Activated CD4-positive, alpha-beta T cell treated with anti-CD3 and anti-CD28 coated beads, Interleukin-2, amount 50 U/mL, for 1 hour (primary cell): Measurements from ENCODE around the gene PWP1.
"Not testable (repeated sequence)": the region's sequence is repeated elsewhere in the genome, so short reads cannot be mapped to it uniquely, and the experiment has no call there.

Experiments
- DNase-seq: peaks from one replicate; pipeline ENCODE4 v3.0.0-alpha.2; 2020

Gene PWP1

DNA sequence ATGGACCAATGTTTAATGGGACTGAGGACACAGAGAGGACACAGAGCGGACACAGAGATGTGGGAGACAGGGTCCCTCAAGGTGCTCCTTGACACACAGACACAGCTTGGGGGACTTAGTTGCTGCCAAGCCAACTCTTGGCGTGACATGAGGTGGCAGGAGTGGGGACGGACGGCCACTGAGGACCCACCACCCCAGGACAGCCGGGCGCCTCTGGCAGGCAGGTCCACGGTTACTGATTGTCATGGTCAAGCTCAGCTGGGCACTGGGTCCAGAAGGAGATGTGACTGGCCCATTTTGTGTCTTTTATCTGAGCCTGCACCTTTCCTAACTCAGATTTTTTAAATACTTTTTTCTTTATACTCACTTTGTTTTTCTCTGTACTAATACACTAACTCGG, 15.7 kb upstream of the PWP1 start:
- DNase-seq = no peak

DNA sequence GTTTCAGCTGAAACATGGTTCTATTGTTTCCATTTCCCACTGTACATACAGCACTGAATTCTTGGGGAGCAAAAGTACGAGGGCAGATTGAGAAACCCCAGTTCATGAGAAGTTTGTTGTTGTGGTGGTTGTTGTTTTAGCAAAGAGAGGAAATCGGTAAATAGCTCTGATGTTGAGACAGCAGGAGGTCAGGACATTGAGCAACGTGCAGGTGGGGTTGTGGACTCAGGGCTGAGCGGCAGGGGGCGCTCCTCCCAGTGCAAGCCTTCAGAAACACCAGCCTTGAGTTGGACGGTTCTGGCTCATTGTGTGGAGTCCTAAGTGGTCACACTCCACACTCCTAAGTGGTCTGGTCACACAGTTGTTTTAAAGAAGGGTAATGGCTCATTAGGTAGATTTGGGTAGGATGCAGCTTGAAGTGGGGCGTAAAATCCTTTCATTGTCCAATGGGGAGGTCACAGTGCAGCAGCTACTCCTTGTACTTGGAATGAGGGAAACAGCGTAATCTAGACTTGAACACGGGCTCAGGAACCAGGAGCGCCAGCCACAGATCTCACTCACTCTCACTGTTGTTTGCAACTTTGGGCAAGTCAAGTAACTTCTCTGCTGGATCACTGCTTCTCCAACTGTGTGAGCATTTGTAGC, 14.5 kb upstream of the PWP1 start:
- peak; percentile 10 for DNase-seq

DNA sequence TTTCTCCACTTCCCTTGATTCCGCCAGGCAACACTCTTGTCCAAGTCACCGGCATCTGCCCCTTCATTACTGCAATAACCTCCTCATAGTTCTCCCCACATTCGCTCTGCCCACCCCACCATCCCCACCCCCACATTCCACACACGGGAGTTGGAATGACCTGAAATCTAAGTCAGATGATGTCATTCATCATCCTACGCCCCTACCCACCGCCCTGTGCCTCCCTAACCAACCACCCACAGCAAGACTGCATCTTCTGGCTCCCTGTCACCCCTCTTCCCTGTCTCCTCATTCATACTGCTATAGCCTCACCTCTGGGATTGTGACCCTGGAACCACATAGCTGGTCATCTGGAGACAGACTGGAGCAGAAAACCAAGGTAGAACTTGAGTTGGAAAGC, 7.9 kb upstream of the PWP1 start:
- DNase-seq = no peak

GRCh38 chr12:107679336-107679735, 6.3 kb upstream of the PWP1 start:
- DNase-seq = no peak

- no peak for DNase-seq
These were observed 4.2 kb upstream of the PWP1 start for GRCh38 chr12:107681455-107681835.

GRCh38 chr12:107681836-107682820, 3.5 kb upstream of the PWP1 start:
- DNase-seq = no peak

DNA sequence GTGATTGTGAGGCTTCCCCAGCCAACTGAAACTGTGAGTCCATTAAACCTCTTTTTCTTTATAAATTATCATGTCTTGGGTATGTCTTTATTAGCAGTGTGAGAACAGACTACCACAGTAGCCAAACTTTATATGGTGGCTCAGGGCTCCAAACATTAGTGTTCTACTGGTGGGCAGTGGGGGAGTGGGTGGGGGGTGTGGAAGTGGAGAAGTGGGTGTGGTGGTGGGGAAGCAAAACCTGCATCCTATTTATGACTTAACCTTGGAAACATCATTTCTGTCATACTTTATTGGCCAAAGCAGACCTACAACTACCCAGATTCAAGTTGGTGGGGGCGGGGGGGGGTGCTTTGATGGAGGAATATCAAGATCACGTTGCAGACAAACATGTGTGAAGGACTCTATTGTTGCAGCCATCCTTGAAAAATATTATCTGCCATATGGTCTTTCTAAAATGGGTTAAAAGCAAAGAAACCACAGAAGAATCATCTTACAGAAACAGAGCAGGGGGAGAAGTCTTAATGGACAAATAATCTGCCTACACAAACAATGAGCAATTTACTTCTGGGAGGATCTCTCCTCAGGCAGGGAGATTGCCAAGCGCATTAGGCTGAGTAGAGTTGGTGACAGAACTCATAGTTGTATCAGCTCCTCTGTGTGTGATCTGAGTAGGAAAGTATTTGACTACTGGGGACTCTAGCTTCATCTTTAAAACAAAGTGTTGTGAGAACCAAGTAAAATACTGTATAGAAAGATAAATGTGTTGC, 1.4 kb upstream of the PWP1 start:
- DNase-seq = no peak

GRCh38 chr12:107684990-107685359, 624 bp upstream of the PWP1 start:
- DNase-seq = peak; percentile 7

- DNase-seq = not testable (repeated sequence)
These were observed 10.2 kb downstream of the PWP1 start for GRCh38 chr12:107695772-107696171.

DNA sequence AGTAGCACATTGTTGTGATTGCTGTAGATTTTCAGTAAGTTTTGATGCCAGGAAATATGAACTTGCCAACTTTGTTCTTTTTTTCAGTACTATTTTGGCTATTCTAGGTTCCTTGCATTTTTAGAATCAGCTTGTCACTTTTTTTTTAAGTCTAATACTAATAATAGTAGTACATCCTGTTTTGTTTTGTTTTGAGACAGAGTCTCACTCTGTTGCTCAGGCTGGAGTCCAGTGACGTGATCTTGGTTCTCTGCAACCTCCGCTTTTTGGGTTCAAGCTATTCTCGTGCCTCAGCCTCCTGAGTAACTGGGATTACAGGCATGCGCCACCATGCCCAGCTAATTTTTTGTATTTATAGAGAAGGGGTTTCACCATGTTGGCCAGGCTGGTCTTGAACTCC, 16.5 kb downstream of the PWP1 start:
- DNase-seq = no peak

GRCh38 chr12:107704041-107704440, 18.4 kb downstream of the PWP1 start:
- DNase-seq = no peak

GRCh38 chr12:107705522-107705921, 19.9 kb downstream of the PWP1 start:
- not testable (repeated sequence) for DNase-seq

GRCh38 chr12:107715780-107716179, 30.2 kb downstream of the PWP1 start:
- DNase-seq = no peak

DNA sequence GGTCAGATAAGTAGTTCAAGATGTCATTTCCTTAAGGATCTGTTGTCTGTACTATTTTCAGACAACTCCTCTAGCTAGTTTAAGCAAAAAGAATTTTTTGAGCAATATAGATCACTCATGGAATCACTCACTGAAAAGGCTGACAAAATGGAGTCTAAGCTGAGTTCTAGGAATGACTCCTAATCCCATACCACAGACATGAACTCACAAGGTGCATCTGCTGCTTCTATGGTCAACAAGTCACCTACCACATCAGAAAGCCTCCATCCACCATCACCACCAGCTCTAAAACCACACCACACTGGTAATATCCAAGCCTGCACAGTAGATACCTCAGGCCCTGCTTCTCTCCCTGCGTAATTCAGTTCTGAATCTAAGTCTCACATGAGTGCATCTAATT, 33.0 kb downstream of the PWP1 start:
- DNase-seq = no peak

- DNase-seq = not testable (repeated sequence)
These were observed 41.7 kb downstream of the PWP1 start for GRCh38 chr12:107727327-107727726.

- DNase-seq = not testable (repeated sequence)
These were observed 42.1 kb downstream of the PWP1 start for GRCh38 chr12:107727742-107728141.

DNA sequence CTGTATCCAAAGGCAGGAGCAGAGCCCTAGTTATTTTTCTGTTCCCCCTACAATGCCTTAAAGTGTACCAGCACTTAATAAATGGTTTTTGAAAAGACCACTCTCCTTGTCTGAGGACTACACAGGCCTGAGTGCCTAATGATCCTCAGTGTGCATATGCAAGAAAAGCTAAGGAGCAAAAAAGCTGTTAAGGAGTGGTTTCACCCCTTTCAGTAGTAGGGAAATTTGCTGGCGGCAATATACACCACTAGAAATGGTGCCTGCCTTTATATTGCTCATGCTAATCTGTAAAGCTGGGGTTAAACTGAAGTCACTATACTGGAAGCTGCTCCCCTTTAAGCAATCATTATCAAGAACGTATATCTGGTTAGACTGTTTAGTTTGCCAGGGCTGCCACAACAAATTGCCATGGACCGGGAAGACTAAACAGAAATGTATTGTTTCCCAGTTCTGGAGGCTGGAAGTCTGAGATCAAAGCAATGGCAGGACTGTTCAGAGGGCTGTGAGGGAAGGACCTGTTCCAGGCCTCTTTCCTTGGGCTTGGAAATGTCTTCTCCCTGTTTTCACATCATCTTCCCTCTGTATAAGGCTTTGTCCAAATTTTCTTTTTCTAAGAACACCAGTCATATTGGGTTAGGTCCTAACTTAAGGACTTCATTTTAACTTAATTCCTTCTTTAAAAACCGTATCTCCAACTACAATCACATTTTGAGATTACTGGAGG, 45.2 kb downstream of the PWP1 start:
- DNase-seq = no peak

- DNase-seq = no peak
These were observed 45.8 kb downstream of the PWP1 start for GRCh38 chr12:107731366-107731765.

- no peak for DNase-seq
These were observed 46.8 kb downstream of the PWP1 start for GRCh38 chr12:107732365-107732764.

GRCh38 chr12:107734139-107734538, 48.5 kb downstream of the PWP1 start:
- DNase-seq = no peak

DNA sequence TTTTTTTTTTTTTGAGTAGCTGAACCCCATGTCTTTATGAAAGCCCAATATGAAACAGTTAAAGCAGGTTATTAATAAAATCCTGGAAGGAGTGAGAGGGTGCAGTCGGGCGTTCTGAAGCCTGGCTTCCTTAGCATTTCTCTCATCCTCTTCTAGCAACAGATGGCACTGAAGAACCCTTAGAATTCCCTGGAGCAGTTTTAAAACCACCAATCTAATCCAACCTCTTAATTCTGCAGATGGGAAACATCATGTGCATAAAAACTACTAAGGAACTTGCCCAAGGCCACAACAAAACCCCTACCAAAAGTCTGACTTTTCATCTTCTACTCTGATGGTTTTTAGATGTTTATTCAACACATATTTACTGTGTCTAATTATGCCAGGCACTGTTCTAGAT, 50.2 kb downstream of the PWP1 start:
- no peak for DNase-seq

DNA sequence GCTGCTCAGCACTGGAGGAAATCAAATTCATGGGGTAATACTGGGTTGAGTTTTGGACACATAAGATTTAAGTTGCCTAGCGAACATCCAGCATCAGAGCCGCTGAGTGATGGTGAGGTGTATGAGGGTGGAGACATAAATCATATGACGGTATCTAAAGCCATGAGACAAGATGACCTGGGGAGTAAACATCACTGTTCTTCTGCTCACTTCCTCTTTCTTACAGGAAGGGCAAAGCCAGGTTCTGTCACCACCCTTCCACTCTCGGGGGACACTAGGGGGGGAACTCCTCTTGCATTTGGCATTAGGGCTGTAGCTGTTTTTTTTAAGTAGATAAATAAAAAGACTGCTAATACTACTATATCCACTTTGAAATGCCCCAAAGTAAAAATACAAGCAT, 51.3 kb downstream of the PWP1 start:
- DNase-seq = no peak

GRCh38 chr12:107748472-107748871, 62.9 kb downstream of the PWP1 start:
- no peak for DNase-seq
